Brain microvascular endothelial cell (primary cell): ENCODE measurements around the gene HAUS7.

Experiments
- DNase-seq: peaks from one replicate; pipeline ENCODE4 v3.0.0-alpha.2; 2020
- H3K27ac ChIP-seq: fragments of 250-450 bp; sonication (Bioruptor Pico); 2 replicates; pipeline ENCODE4 v1.5.1; 2020; ENCODE audit warnings: mild to moderate bottlenecking, moderate library complexity
- H3K27me3 ChIP-seq: fragments of 250-450 bp; sonication (Bioruptor Pico); replicated peaks from 2 replicates; pipeline ENCODE4 v1.5.1; 2020; ENCODE audit warnings: mild to moderate bottlenecking
- H3K36me3 ChIP-seq: fragments of 250-450 bp; sonication (Bioruptor Pico); replicated peaks from 2 replicates; pipeline ENCODE4 v1.5.1; 2020; ENCODE audit warnings: mild to moderate bottlenecking
- H3K4me3 ChIP-seq: 2 replicates; pipeline ENCODE4 v1.5.1; 2011; ENCODE audit warnings: low read depth, mild to moderate bottlenecking, control low read depth, low read length, moderate library complexity
- in situ Hi-C: cut with HindIII; loops from 2 replicates; pipeline ENCODE4 v1.10.0; 2017; ENCODE audit warnings: low sequenced_read_pairs, low pct_ligation_motif_present
- TF ChIP-seq, protein P1 (sequence below): IDR thresholded peaks from 2 replicates; pipeline ENCODE4 v1.5.1; 2011; ENCODE audit warnings: low read depth, mild to moderate bottlenecking, moderate library complexity, low read length, control low read depth, inconsistent platforms; ENCODE audit errors: missing control alignments

HAUS7 gene

DNA sequence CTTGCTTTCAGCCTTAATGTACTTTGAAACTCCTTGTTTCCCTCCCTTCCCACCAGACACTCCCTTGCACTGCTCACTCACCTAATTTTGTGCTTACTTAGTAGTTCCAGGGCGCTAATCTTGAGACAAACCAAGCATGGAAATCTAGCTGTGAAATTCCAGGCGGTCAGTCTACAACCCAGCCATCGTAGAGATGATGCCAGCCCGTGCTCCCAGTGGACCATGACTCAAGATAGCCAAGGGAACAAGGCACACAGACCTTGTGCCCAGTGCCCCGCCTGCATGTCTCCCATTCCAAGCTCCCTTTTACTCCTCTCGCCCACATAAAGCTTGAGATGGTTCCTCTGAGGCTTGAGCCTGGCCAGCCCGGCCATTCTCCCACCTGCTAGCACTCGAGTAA is 35.6 kb downstream of the HAUS7 start:
- no peaks in the 10 kb centered on the region for H3K36me3 ChIP-seq
- TF ChIP-seq, protein P1, sequence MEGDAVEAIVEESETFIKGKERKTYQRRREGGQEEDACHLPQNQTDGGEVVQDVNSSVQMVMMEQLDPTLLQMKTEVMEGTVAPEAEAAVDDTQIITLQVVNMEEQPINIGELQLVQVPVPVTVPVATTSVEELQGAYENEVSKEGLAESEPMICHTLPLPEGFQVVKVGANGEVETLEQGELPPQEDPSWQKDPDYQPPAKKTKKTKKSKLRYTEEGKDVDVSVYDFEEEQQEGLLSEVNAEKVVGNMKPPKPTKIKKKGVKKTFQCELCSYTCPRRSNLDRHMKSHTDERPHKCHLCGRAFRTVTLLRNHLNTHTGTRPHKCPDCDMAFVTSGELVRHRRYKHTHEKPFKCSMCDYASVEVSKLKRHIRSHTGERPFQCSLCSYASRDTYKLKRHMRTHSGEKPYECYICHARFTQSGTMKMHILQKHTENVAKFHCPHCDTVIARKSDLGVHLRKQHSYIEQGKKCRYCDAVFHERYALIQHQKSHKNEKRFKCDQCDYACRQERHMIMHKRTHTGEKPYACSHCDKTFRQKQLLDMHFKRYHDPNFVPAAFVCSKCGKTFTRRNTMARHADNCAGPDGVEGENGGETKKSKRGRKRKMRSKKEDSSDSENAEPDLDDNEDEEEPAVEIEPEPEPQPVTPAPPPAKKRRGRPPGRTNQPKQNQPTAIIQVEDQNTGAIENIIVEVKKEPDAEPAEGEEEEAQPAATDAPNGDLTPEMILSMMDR = no peak
- H3K27me3 ChIP-seq = no peaks in the 10 kb centered on the region
- in situ Hi-C loops = no loop called here
- H3K27ac ChIP-seq = no peak overlapping the region
- no peak overlapping the region for H3K4me3 ChIP-seq
- no peak for DNase-seq

DNA sequence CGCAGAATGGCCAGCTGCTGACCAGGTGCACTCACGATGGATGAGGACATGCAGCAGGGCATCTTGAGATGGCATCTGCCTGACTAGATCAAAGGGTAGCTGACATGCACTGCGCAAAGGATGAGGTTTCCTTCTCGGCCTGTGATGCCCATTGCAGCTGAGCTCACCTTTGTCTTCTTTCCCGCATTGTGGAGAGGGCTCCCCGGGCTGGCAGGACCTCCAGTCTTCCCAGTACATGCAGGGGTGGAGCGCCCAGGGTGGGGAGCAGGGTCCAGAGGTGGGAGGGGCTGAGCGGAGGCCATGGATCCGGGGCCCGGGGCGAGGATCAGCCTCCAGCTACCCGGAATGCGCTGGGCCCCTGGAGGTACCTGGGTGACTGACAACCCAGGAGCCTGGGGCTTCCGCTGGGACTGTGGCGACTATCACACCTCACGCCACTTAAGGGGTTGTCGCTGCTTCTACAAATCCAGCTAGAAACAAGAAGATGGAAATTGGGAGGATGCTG is 36.5 kb downstream of the HAUS7 start:
- Histone ChIP-seq H3K27ac (no peak overlapping the region), H3K36me3 (no peaks in the 10 kb centered on the region), H3K4me3 (no peak overlapping the region), H3K27me3 (no peaks in the 10 kb centered on the region)
- no peak for DNase-seq
- TF ChIP-seq, protein P1 = no peak
- in situ Hi-C loops = no loop called here

DNA sequence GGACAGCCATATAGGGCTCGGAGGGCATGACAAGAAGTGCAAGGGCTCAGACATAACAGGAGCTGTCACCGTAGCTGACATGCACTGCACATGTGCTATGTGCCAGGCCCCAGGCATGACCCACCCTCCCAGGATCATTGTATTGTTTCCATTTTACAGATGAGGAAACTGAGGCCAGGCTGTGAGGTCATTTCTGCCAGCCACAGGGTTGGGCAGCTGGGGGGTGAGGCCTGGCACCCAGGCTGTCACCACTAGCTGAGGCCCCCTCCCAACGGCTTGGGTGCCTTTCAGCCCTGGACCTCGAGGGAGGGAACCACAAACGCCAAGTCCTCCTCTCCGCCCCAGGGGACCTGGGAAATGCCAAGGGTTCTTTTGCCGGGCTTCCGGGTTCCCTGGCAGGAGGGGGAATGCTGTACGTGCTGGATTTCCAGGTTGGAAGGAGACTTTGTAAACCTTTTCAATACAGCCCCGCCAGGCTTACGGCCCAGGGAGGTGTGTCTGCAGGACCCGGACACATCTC is 37.2 kb downstream of the HAUS7 start:
- Histone ChIP-seq H3K4me3 (no peak overlapping the region), H3K27me3 (no peaks in the 10 kb centered on the region), H3K36me3 (no peaks in the 10 kb centered on the region), H3K27ac (no peak overlapping the region)
- no peak for DNase-seq
- TF ChIP-seq, protein P1 = no peak
- in situ Hi-C loops = no loop called here

DNA sequence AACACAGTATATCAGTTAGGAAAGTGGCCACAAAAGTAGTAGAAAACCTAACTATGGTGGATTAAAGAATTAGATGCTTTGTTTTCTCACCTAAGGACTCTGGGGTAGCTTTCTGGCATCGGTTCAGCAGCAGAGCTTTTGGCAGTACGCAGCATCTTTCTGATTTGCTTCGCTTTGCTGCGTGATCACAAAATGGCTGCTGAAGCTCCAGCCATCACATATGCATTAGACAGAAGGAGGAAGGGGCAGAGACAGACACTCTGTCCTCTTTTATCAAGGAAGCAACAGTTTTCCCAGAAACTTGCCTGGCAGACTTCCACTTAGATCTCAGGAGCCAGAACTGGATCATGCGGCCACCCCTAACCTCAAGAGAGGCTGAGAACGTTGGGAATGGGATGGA is 39.6 kb downstream of the HAUS7 start:
- no peak overlapping the region for H3K4me3 ChIP-seq
- no peaks in the 10 kb centered on the region for H3K27me3 ChIP-seq
- TF ChIP-seq, protein P1 = no peak
- no peaks in the 10 kb centered on the region for H3K36me3 ChIP-seq
- H3K27ac ChIP-seq = no peak overlapping the region
- in situ Hi-C loops = no loop called here
- no peak for DNase-seq

DNA sequence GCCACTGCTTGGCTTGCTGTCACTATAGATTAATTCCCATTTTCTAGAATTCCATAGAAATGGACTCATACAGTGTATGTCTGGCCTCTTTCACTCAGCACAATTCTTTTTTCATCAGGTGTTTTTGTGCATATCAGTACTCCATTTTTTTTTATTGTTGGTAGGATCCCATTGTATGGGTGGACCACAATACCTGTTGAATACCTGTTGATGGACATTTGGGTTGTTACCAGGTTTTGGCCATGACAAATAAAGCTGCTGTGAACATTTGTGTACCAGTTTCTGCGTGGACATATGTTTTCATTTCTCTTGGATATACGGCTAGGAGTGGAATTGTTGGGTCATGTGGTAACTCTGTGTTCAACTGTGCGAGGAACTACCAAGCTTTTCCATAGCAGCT is 44.2 kb downstream of the HAUS7 start:
- H3K36me3 ChIP-seq = no peaks in the 10 kb centered on the region
- TF ChIP-seq, protein P1 = no peak
- in situ Hi-C loops = no loop called here
- H3K27ac ChIP-seq = no peak overlapping the region
- no peak for DNase-seq
- H3K27me3 ChIP-seq = no peaks in the 10 kb centered on the region
- H3K4me3 ChIP-seq = no peak overlapping the region

DNA sequence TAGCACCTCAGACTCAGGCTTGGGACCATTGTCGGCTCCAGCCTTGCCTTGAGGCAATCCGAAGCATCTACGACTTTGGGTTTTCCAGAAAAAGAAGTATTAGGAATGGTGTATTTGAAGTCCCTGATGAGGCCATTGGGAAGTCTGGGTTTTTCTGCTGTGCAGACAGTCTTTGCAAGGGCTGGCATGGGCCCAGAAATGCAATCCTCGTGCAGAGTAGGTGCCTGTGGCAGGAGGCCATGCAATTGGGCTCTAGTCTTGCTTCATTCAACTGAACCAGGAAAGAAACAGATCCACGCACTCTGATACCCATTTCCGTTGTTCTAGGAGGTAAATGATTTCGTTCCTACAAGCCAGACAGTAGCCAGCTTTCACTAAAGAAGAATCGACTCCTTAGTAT is 46.7 kb downstream of the HAUS7 start:
- in situ Hi-C loops = no loop called here
- TF ChIP-seq, protein P1 = no peak
- Histone ChIP-seq H3K4me3 (no peak overlapping the region), H3K27me3 (no peaks in the 10 kb centered on the region), H3K36me3 (no peaks in the 10 kb centered on the region), H3K27ac (no peak overlapping the region)
- no peak for DNase-seq
